ENCODE data around the gene ADD2.

DNA sequence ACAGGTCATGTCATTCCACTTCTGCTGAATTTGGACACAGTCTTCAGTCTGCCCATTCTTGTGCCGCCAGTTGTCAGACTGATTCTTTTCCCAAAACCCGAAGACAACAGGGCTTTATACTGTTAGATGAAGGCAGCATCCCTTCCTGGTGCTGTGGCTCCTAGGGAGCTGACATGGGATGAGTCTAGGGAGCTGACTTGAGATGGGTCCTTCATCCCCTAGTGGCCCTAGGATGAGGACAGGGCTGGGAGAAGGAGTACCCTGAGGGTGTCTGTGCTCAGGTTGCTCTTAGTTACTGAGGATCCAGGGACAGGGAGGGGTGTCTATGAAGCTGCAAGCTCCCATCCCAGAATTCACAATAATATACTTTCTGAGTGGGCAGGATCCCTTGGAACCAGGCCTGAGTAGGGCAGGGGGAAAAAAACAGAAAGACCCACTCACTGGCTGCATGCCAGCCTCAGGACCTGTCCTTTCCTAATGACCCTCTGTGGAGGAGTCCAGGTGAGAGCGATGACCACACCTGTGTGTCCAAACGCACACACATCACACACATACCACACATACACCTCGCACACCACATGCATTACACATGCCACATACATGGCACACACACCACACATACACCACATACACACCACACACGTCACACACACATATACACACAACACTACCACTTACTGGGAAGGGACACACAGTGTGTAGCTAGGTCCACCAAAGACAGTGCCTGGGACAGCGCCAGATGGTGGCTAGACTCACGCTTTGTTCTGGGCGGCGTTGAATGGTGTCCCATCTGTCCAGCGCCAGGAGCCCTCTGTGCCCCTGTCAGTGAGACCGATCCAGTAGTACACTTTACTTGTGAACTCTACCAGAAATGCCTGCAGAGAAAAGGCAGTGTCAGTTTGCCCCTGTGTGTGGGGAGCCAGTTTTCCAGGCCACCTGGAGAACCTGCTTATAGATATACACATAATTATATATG, 41.3 kb upstream of the ADD2 start:
- TF ChIP-seq POLR2A (IDR thresholded peaks at IDR 0.05; ENCODE audit: low read length) (no peak), GATA1 (IDR thresholded peaks at IDR 0.05; ENCODE audit: low read depth, low read length) (no peak)

All from erythroblast (primary cell).